HCT116 (cell line): ENCODE measurements around the gene LMNA. TPM values are rescaled to one million over a fixed set of nuclear protein-coding genes. Genes with fewer than 3 reads are reported as not detected.
"Not testable (repeated sequence)": the region's sequence is repeated elsewhere in the genome, so short reads cannot be mapped to it uniquely, and the experiment has no call there.

Experiments used
- ATAC-seq: fragments of 200-7000 bp; cut with Tn5 transposase; 2 replicates; pipeline ENCODE4 v1.9.1; 2020; ENCODE audit warnings: mild to moderate bottlenecking, moderate library complexity
- BruUV-seq: library from RNA; stranded (reverse); fragments of 400-500 nt; replicated peaks from 2 replicates; lab custom pipeline; 2021; lab: Mats Ljungman, UMichigan
- CTCF ChIA-PET: fragments of 300-600 bp; sonication (Branson Sonifier 250); formaldehyde crosslinking; loops from one replicate; lab custom pipeline; 2021; ENCODE audit warnings: antibody characterized with exemption; lab: Charles Lee
- POLR2A ChIA-PET: fragments of 300-600, 350-600 bp; sonication (Branson Sonifier 250); formaldehyde crosslinking; loops from one replicate; lab custom pipeline; 2021; ENCODE audit warnings: antibody characterized with exemption; lab: Charles Lee
- RAD21 ChIA-PET, 2 experiments: fragments of 300-600 bp; sonication (Branson Sonifier 250); formaldehyde crosslinking; loops; one replicate each; lab custom pipeline; 2023; ENCODE audit warnings: low total read pairs in 2 of 2; ENCODE audit not compliant: uncharacterized antibody in 2 of 2, unreplicated experiment in 2 of 2, low non-redundant PET in 1 of 2; lab: Charles Lee
- DNase-seq: peaks from one replicate; pipeline ENCODE4 v3.0.0-alpha.2; 2010; ENCODE audit warnings: low read depth, low spot score
- H2AFZ ChIP-seq: fragments of 200-600 bp; shearing (Covaris generic), sonication (generic); 2 replicates; pipeline ENCODE4 v1.6.1; 2017; ENCODE audit warnings: low read depth, mixed run types, mixed read lengths, antibody characterized with exemption, low read length; ENCODE audit not compliant: poor library complexity, severe bottlenecking
- H3K27ac ChIP-seq: 2 replicates; pipeline ENCODE4 v1.5.1; 2012; ENCODE audit warnings: low read depth, low read length
- H3K27me3 ChIP-seq: fragments of 200-600 bp; sonication (generic); 2 replicates; pipeline ENCODE4 v1.6.1; 2016; ENCODE audit warnings: mixed run types, low read length, mixed read lengths; ENCODE audit not compliant: insufficient read depth
- H3K36me3 ChIP-seq, 2 experiments: fragments of 200-500 bp in 1 of 2; fragments of 200-600 bp in 1 of 2; sonication (Bioruptor generic) in 1 of 2; sonication (generic) in 1 of 2; 2 replicates each; pipeline versions ENCODE4 v1.5.1 to v1.6.1; 2014 to 2016; ENCODE audit warnings: low read length in 2 of 2, inconsistent platforms in 1 of 2, mixed read lengths in 1 of 2, mixed run types in 1 of 2; ENCODE audit not compliant: insufficient read depth in 2 of 2, control insufficient read depth in 1 of 2
- H3K4me1 ChIP-seq, 2 experiments: fragments of 200-600 bp in 1 of 2; sonication (generic) in 1 of 2; 2 replicates each; pipeline versions ENCODE4 v1.5.1 to v1.6.1; 2012 to 2017; ENCODE audit warnings: low read length in 2 of 2, inconsistent platforms in 1 of 2, mild to moderate bottlenecking in 1 of 2, mixed read lengths in 1 of 2, mixed run types in 1 of 2, moderate library complexity in 1 of 2; ENCODE audit not compliant: insufficient read depth in 2 of 2, control insufficient read depth in 1 of 2
- H3K4me2 ChIP-seq: fragments of 200-600 bp; sonication (generic); 2 replicates; pipeline ENCODE4 v1.6.1; 2017; ENCODE audit warnings: mixed run types, low read length, mixed read lengths
- H3K4me3 ChIP-seq, 2 experiments: fragments of 200-600 bp in 1 of 2; sonication (generic) in 1 of 2; replicated peaks in 1 of 2; 2 replicates each; pipeline ENCODE4 v1.5.1; 2011 to 2016; ENCODE audit warnings: low read length in 2 of 2, control low read depth in 1 of 2, low read depth in 1 of 2, mild to moderate bottlenecking in 1 of 2, mixed read lengths in 1 of 2, mixed run types in 1 of 2
- H3K79me2 ChIP-seq: fragments of 200-600 bp; sonication (generic); 2 replicates; pipeline ENCODE4 v1.6.1; 2017; ENCODE audit warnings: mild to moderate bottlenecking, mixed run types, low read length, moderate library complexity, mixed read lengths; ENCODE audit not compliant: insufficient read depth
- H3K9ac ChIP-seq: fragments of 200-600 bp; sonication (generic); 2 replicates; pipeline ENCODE4 v1.6.1; 2016; ENCODE audit warnings: low read length, mixed read lengths
- H3K9me2 ChIP-seq: fragments of 200-600 bp; sonication (generic), shearing (Covaris generic); 2 replicates; pipeline ENCODE4 v1.6.1; 2017; ENCODE audit warnings: mixed run types, mild to moderate bottlenecking, moderate library complexity; ENCODE audit not compliant: insufficient read depth
- H3K9me3 ChIP-seq, 2 experiments: fragments of 200-500 bp in 1 of 2; fragments of 200-600 bp in 1 of 2; sonication (Bioruptor generic) in 1 of 2; sonication (generic) in 1 of 2; 2 replicates each; pipeline ENCODE4 v1.6.1; 2014 to 2017; ENCODE audit warnings: low read length in 2 of 2, mixed read lengths in 2 of 2, inconsistent platforms in 1 of 2, low read depth in 1 of 2, mild to moderate bottlenecking in 1 of 2, mixed run types in 1 of 2, moderate library complexity in 1 of 2; ENCODE audit not compliant: control insufficient read depth in 1 of 2, insufficient read depth in 1 of 2
- H4K20me1 ChIP-seq: fragments of 200-600 bp; sonication (generic), shearing (Covaris generic); 2 replicates; pipeline ENCODE4 v1.6.1; 2017; ENCODE audit warnings: mixed run types, mild to moderate bottlenecking, moderate library complexity; ENCODE audit not compliant: insufficient read depth
- CEBPB ChIP-seq: IDR thresholded peaks from 2 replicates; pipeline ENCODE4 v1.6.1; 2012; ENCODE audit warnings: low read depth
- EGR1 ChIP-seq: IDR thresholded peaks from 2 replicates; pipeline ENCODE4 v1.6.1; 2012; ENCODE audit warnings: low read depth
- ELF1 ChIP-seq: IDR thresholded peaks from 2 replicates; pipeline ENCODE4 v1.6.1; 2012; ENCODE audit warnings: low read depth, borderline replicate concordance
- EZH2 ChIP-seq: fragments of 200-600 bp; sonication (generic); IDR thresholded peaks from 2 replicates; pipeline ENCODE4 v1.6.1; 2017; ENCODE audit warnings: antibody characterized with exemption, mixed run types
- POLR2AphosphoS5 ChIP-seq: IDR thresholded peaks from 2 replicates; pipeline ENCODE4 v1.6.1; 2011; ENCODE audit warnings: mild to moderate bottlenecking, low read depth, low read length, moderate library complexity
- SIN3A ChIP-seq: IDR thresholded peaks from 2 replicates; pipeline ENCODE4 v1.6.1; 2012; ENCODE audit warnings: low read depth
- TCF7L2 ChIP-seq: IDR thresholded peaks from 2 replicates; pipeline ENCODE4 v1.7.0; 2011; ENCODE audit warnings: borderline replicate concordance, inconsistent platforms; ENCODE audit not compliant: insufficient read depth, insufficient read length; ENCODE audit errors: extremely low read depth
- ZNF274 ChIP-seq: fragments of 200-500 bp; sonication (Bioruptor generic); IDR thresholded peaks from 2 replicates; pipeline ENCODE4 v1.6.1; 2014; ENCODE audit warnings: mild to moderate bottlenecking, low read depth, low read length, inconsistent platforms
- intact Hi-C: fragments of 100-400 bp; cut with micrococcal nuclease; formaldehyde crosslinking; loops from 2 replicates; pipeline ENCODE4 v1.10.0; 2022
- total RNA-seq: library from RNA; stranded (reverse); gene quantifications from one replicate; pipeline ENCODE4 v1.2.1, GENCODE V29; 2021; ENCODE audit not compliant: unreplicated experiment
- TF ChIP-seq, protein P1 (sequence below), 3 experiments: fragments of 200-600 bp in 1 of 3; sonication (generic) in 1 of 3; IDR thresholded peaks in 2 of 3; conservative IDR thresholded peaks in 1 of 3; 2 replicates each; pipeline ENCODE4 v1.5.1; 2012 to 2017; ENCODE audit warnings: low read depth in 2 of 3, low read length in 2 of 3, antibody characterized with exemption in 1 of 3, borderline replicate concordance in 1 of 3, control low read depth in 1 of 3, mild to moderate bottlenecking in 1 of 3, mixed read lengths in 1 of 3, mixed run types in 1 of 3, moderate library complexity in 1 of 3; ENCODE audit not compliant: insufficient read depth in 1 of 3

The LMNA gene
- total RNA-seq, 1 experiment from 2014 or later = 528 TPM

- TF ChIP-seq SIN3A (no peak), POLR2AphosphoS5 (0 out of 2 replicates have a peak, but pooled peaks have one; percentile 15)
- Histone ChIP-seq H2AFZ (no peak overlapping the region), H3K4me3 (peak overlapping the region in 1 of 2 experiments; percentile 12; a peak in 1 of 4 replicates), H3K9me2 (no peaks in the 10 kb centered on the region), H3K36me3 (peaks cover 0 to 11% of the 10 kb centered on the region in 2 experiments; a peak in 1 of 4 replicates), H3K4me1 (peaks cover 76 to 88% of the 10 kb centered on the region in 2 experiments), H3K27ac (peak overlapping the region; percentile 95), H3K9ac (peak overlapping the region; percentile 75), H3K27me3 (no peaks in the 10 kb centered on the region), H3K9me3 (no peaks in the 10 kb centered on the region), H3K79me2 (peaks cover 100% of the 10 kb centered on the region), H3K4me2 (peak overlapping the region; percentile 90), H4K20me1 (peaks cover 4% of the 10 kb centered on the region; the same call in 1 of the 2 replicates)
- ATAC-seq (0 out of 2 replicates have a peak, but pooled peaks have one; percentile 7), DNase-seq (no peak)
- RAD21 ChIA-PET = interaction anchor here in 1 of 2 experiments (0.7 kb wide), 1 partner anchor 10 kb away, joined by 4 read pairs; no protein-coding TSS in a partner anchor
- POLR2A ChIA-PET = interaction anchor here (0.6 to 3.1 kb wide), 5 partner anchors 10 to 93 kb away, joined by 3 to 11 read pairs (median 7); partner anchors contain the start of gene PMF1
- CTCF ChIA-PET = interaction anchor here (1.0 to 1.8 kb wide), 6 partner anchors 15 to 105 kb away, joined by 3 to 4 read pairs (median 4); no protein-coding TSS in a partner anchor
- no TSS peak for BruUV-seq
- intact Hi-C loops = no loop called here
Measured at GRCh38 chr1:156119503-156120209, 5.1 kb downstream of the LMNA start.

- no peaks in the 10 kb centered on the region for H3K9me2 ChIP-seq
- H3K4me1 ChIP-seq = peaks cover 79 to 95% of the 10 kb centered on the region in 2 experiments
- H4K20me1 ChIP-seq = peaks cover 4% of the 10 kb centered on the region; the same call in 1 of the 2 replicates
- ATAC-seq = no peak
- no peak for TF ChIP-seq CEBPB
- TF ChIP-seq ELF1 = no peak
- no peak for TF ChIP-seq ZNF274
- no peak for TF ChIP-seq EZH2
- TF ChIP-seq, protein P1, sequence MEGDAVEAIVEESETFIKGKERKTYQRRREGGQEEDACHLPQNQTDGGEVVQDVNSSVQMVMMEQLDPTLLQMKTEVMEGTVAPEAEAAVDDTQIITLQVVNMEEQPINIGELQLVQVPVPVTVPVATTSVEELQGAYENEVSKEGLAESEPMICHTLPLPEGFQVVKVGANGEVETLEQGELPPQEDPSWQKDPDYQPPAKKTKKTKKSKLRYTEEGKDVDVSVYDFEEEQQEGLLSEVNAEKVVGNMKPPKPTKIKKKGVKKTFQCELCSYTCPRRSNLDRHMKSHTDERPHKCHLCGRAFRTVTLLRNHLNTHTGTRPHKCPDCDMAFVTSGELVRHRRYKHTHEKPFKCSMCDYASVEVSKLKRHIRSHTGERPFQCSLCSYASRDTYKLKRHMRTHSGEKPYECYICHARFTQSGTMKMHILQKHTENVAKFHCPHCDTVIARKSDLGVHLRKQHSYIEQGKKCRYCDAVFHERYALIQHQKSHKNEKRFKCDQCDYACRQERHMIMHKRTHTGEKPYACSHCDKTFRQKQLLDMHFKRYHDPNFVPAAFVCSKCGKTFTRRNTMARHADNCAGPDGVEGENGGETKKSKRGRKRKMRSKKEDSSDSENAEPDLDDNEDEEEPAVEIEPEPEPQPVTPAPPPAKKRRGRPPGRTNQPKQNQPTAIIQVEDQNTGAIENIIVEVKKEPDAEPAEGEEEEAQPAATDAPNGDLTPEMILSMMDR (IDR thresholded peaks at IDR 0.05 in 2 of 3, conservative IDR thresholded peaks at IDR 0.05 in 1 of 3; ENCODE audit: borderline replicate concordance in 1 of 3, insufficient read depth in 1 of 3, low read depth in 2 of 3, low read length in 2 of 3) = no peak
- TF ChIP-seq TCF7L2 = no peak
- TF ChIP-seq EGR1 = no peak
- POLR2A ChIA-PET = interaction anchor here (0.8 to 1.8 kb wide), 3 partner anchors 10 to 17 kb away, joined by 3 to 8 read pairs (median 7); no protein-coding TSS in a partner anchor
- intact Hi-C loops = no loop called here
- no peaks in the 10 kb centered on the region for H3K27me3 ChIP-seq
- no TSS peak for BruUV-seq
- H3K27ac ChIP-seq = peak overlapping the region; percentile 95
- no peak for DNase-seq
- H3K9me3 ChIP-seq = no peaks in the 10 kb centered on the region
- no peak overlapping the region for H2AFZ ChIP-seq
- peaks cover 0 to 11% of the 10 kb centered on the region in 2 experiments; a peak in 1 of 4 replicates for H3K36me3 ChIP-seq
- peak overlapping the region; percentile 75 for H3K9ac ChIP-seq
- peak overlapping the region; percentile 90 for H3K4me2 ChIP-seq
- H3K79me2 ChIP-seq = peaks cover 100% of the 10 kb centered on the region
- CTCF ChIA-PET = interaction anchor here (1.0 to 1.8 kb wide), 5 partner anchors 15 to 105 kb away, joined by 3 to 4 read pairs (median 3); no protein-coding TSS in a partner anchor
- peak overlapping the region in 1 of 2 experiments; percentile 52; a peak in 2 of 4 replicates for H3K4me3 ChIP-seq
- RAD21 ChIA-PET = no interaction called here
Measured at GRCh38 chr1:156120318-156120717, 5.8 kb downstream of the LMNA start.

DNA sequence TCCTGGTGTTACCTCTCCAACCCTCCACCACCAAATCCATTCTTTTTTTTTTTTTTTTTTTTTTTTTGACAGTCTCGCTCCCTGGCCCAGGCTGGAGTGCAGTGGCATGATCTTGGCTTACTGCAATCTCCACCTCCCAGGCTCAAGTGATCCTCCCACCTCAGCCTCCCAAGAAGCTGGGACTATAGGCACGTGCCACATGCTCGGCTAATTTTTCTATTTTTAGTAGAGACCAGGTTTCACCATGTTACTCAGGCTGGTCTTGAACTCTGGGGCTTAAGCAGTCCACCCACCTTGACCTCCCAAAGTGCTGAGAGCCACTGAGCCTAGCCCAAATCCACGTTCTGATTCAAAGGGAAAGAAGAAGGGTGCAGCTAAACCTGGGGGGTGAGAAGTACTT, 6.5 kb downstream of the LMNA start:
- RAD21 ChIA-PET, H3K27me3 ChIP-seq, H4K20me1 ChIP-seq, H2AFZ ChIP-seq, ATAC-seq, H3K9me2 ChIP-seq, H3K9me3 ChIP-seq, intact Hi-C loops, BruUV-seq, DNase-seq: not testable (repeated sequence)
- CTCF ChIA-PET = interaction anchor here (1.8 kb wide), 1 partner anchor 16 kb away, joined by 4 read pairs; no protein-coding TSS in a partner anchor
- peaks cover 0 to 11% of the 10 kb centered on the region in 2 experiments; a peak in 1 of 4 replicates for H3K36me3 ChIP-seq
- H3K79me2 ChIP-seq = peaks cover 99% of the 10 kb centered on the region
- peaks cover 79 to 100% of the 10 kb centered on the region in 2 experiments for H3K4me1 ChIP-seq
- H3K4me3 ChIP-seq = peak overlapping the region; percentile 16 to 52; a peak in 3 of 4 replicates
- H3K4me2 ChIP-seq = peak overlapping the region; percentile 90
- POLR2A ChIA-PET = interaction anchor here (0.8 to 1.8 kb wide), 3 partner anchors 13 to 18 kb away, joined by 3 to 7 read pairs (median 3); no protein-coding TSS in a partner anchor
- peak overlapping the region; percentile 95 for H3K27ac ChIP-seq
- peak overlapping the region; percentile 75 for H3K9ac ChIP-seq
